Neural progenitor cell (in vitro differentiated cells): Measurements from ENCODE around the gene SBF2. TPM values are rescaled to one million over a fixed set of nuclear protein-coding genes. Genes with fewer than 3 reads are reported as not detected.
"Not testable (repeated sequence)": the region's sequence is repeated elsewhere in the genome, so short reads cannot be mapped to it uniquely, and the experiment has no call there.

Source experiments
- DNase-seq: peaks from one replicate; pipeline ENCODE4 v3.0.0-alpha.2; 2016; ENCODE audit warnings: low spot score
- H2AFZ ChIP-seq: fragments of 200-600 bp; sonication (generic); replicated peaks from 2 replicates; pipeline ENCODE4 v1.6.1; 2016; ENCODE audit warnings: antibody characterized with exemption
- H3F3A ChIP-seq: fragments of 200-600 bp; sonication (generic); 2 replicates; pipeline ENCODE4 v1.6.1; 2016; ENCODE audit warnings: antibody characterized with exemption, low read depth
- H3K27ac ChIP-seq: fragments of 200-600 bp; sonication (generic); 2 replicates; pipeline ENCODE4 v1.5.1; 2016; ENCODE audit warnings: mild to moderate bottlenecking
- H3K27me3 ChIP-seq: fragments of 200-600 bp; sonication (generic); 2 replicates; pipeline ENCODE4 v1.6.1; 2016; ENCODE audit warnings: mild to moderate bottlenecking, moderate library complexity
- H3K36me3 ChIP-seq: fragments of 200-600 bp; sonication (generic); 2 replicates; pipeline ENCODE4 v1.5.1; 2016
- H3K4me1 ChIP-seq: fragments of 200-600 bp; sonication (generic); 2 replicates; pipeline ENCODE4 v1.6.1; 2016; ENCODE audit warnings: mixed run types
- H3K4me2 ChIP-seq: fragments of 200-600 bp; sonication (generic); 2 replicates; pipeline ENCODE4 v1.6.1; 2016
- H3K4me3 ChIP-seq: fragments of 200-600 bp; sonication (generic); 2 replicates; pipeline ENCODE4 v1.5.1; 2016
- H3K79me2 ChIP-seq: fragments of 200-600 bp; sonication (generic); 2 replicates; pipeline ENCODE4 v1.6.1; 2016; ENCODE audit warnings: low read depth
- H3K9ac ChIP-seq: fragments of 200-600 bp; sonication (generic); 2 replicates; pipeline ENCODE4 v1.6.1; 2016
- H3K9me3 ChIP-seq: fragments of 200-600 bp; sonication (generic); 2 replicates; pipeline ENCODE4 v1.5.1; 2016; ENCODE audit warnings: low read depth
- H4K20me1 ChIP-seq: fragments of 200-600 bp; sonication (generic); 2 replicates; pipeline ENCODE4 v1.6.1; 2016; ENCODE audit warnings: low read depth
- H3K27ac Mint-ChIP-seq: 3 replicates; pipeline ENCODE4 v1.8.0; 2021; ENCODE audit warnings: mixed read lengths
- H3K27me3 Mint-ChIP-seq: 2 replicates; pipeline ENCODE4 v1.8.0; 2022; ENCODE audit warnings: low read depth, mild to moderate bottlenecking, inconsistent platforms, moderate library complexity, mixed read lengths; ENCODE audit not compliant: insufficient read depth
- H3K36me3 Mint-ChIP-seq: 3 replicates; pipeline ENCODE4 v1.8.0; 2021; ENCODE audit warnings: mixed read lengths
- H3K4me1 Mint-ChIP-seq: 3 replicates; pipeline ENCODE4 v1.8.0; 2021; ENCODE audit warnings: mixed read lengths
- H3K4me3 Mint-ChIP-seq: 3 replicates; pipeline ENCODE4 v1.8.0; 2021; ENCODE audit warnings: mild to moderate bottlenecking, moderate library complexity, mixed read lengths
- H3K9me3 Mint-ChIP-seq: 3 replicates; pipeline ENCODE4 v1.8.0; 2020; ENCODE audit warnings: mixed read lengths
- CTCF ChIP-seq: fragments of 200-600 bp; sonication (generic); IDR thresholded peaks from 2 replicates; pipeline ENCODE4 v1.5.1; 2017; ENCODE audit warnings: antibody characterized with exemption, mild to moderate bottlenecking
- EZH2 ChIP-seq: fragments of 200-600 bp; sonication (generic); IDR thresholded peaks from 2 replicates; pipeline ENCODE4 v1.6.1; 2017; ENCODE audit warnings: antibody characterized with exemption, mild to moderate bottlenecking, moderate library complexity
- EZH2phosphoT487 ChIP-seq: fragments of 200-600 bp; sonication (generic); IDR thresholded peaks from 2 replicates; pipeline ENCODE4 v1.6.1; 2017; ENCODE audit warnings: antibody characterized with exemption
- total RNA-seq: library from RNA; depleted of rRNA; stranded (reverse); fragments of >200 nt; gene quantifications from 2 replicates; pipeline ENCODE4 v1.2.3, GENCODE V29; 2015; ENCODE audit warnings: low replicate concordance

Gene SBF2
- total RNA-seq, 1 donor from 2014 or later = 48.2 TPM

DNA sequence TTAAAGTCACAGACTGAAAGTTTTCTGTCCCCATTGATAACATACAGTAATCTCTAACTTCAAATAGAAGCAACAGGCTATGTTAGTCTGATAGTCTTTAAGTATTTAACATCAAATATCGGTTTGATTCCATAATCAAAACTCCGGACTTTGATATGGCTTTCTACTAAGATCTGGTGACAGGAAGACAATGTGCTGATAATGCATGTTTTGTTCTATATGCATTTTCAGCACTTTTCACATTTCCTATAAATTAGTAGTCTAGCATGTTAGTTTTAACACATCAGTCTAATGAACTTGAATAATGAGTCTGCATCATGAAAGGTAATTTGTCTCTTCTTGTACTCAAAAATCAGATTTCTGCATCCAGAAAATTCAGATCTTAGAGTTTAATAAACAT lies 252.7 kb downstream of the SBF2 start:
- Histone ChIP-seq H3K79me2 (peaks cover 26% of the 10 kb centered on the region), H3K27ac (no peak overlapping the region), H3K9me3 (no peaks in the 10 kb centered on the region), H3K4me3 (no peak overlapping the region), H3F3A (peaks cover 12% of the 10 kb centered on the region), H3K27me3 (no peaks in the 10 kb centered on the region), H3K36me3 (no peaks in the 10 kb centered on the region), H4K20me1 (no peaks in the 10 kb centered on the region), H3K4me1 (peaks cover 17% of the 10 kb centered on the region), H3K4me2 (peak overlapping the region; percentile 65), H2AFZ (no peak overlapping the region), H3K9ac (no peak overlapping the region)
- peaks cover 7% of the 10 kb centered on the region for H3K36me3 Mint-ChIP-seq
- peaks cover 15% of the 10 kb centered on the region for H3K9me3 Mint-ChIP-seq
- no peak overlapping the region for H3K4me3 Mint-ChIP-seq
- no peaks in the 10 kb centered on the region for H3K27me3 Mint-ChIP-seq
- DNase-seq = no peak
- H3K27ac Mint-ChIP-seq = no peak overlapping the region
- no peaks in the 10 kb centered on the region for H3K4me1 Mint-ChIP-seq
- TF ChIP-seq EZH2 (no peak), EZH2phosphoT487 (no peak), CTCF (no peak)

GRCh38 chr11:10038521-10039302 lies 255.3 kb downstream of the SBF2 start:
- H3K4me3 ChIP-seq = no peak overlapping the region
- no peak overlapping the region for H3K27ac ChIP-seq
- DNase-seq = no peak
- no peaks in the 10 kb centered on the region for H3K27me3 ChIP-seq
- H3K36me3 Mint-ChIP-seq = peaks cover 3% of the 10 kb centered on the region
- peaks cover 3% of the 10 kb centered on the region for H3K9me3 Mint-ChIP-seq
- peaks cover 26% of the 10 kb centered on the region for H3K79me2 ChIP-seq
- H3K27ac Mint-ChIP-seq = no peak overlapping the region
- peaks cover 5% of the 10 kb centered on the region for H3K4me1 ChIP-seq
- no peaks in the 10 kb centered on the region for H3K36me3 ChIP-seq
- H3K4me2 ChIP-seq = no peak overlapping the region
- no peak for TF ChIP-seq EZH2phosphoT487
- TF ChIP-seq EZH2 = no peak
- TF ChIP-seq CTCF = no peak
- no peak overlapping the region for H3K4me3 Mint-ChIP-seq
- no peaks in the 10 kb centered on the region for H3K4me1 Mint-ChIP-seq
- H2AFZ ChIP-seq = no peak overlapping the region
- H3K27me3 Mint-ChIP-seq = no peaks in the 10 kb centered on the region
- H3K9ac ChIP-seq = no peak overlapping the region
- H3F3A ChIP-seq = no peaks in the 10 kb centered on the region
- H4K20me1 ChIP-seq = no peaks in the 10 kb centered on the region
- H3K9me3 ChIP-seq = no peaks in the 10 kb centered on the region

DNA sequence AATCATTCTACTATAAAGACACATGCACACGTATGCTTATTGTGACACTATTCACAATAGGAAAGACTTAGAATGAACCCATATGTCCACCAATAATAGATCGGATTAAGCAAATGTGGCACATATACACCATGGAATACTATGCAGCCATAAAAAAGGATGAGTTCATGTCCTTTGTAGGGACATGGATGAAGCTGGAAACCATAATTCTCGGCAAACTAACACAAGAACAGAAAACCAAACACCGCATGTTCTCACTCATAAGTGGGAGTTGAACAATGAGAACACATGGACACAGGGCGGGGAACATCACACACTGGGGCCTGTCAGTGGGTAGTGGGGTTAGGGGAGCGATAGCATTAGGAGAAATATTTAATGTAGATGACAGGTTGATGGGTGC lies 258.1 kb downstream of the SBF2 start:
- H2AFZ ChIP-seq, H3K4me3 Mint-ChIP-seq, H3K27me3 Mint-ChIP-seq, H3K4me3 ChIP-seq, H3K4me1 ChIP-seq, H3F3A ChIP-seq, H3K27me3 ChIP-seq, DNase-seq, H3K27ac Mint-ChIP-seq, H3K27ac ChIP-seq, H3K9me3 Mint-ChIP-seq, H3K36me3 Mint-ChIP-seq, H3K4me2 ChIP-seq, H3K79me2 ChIP-seq, H3K9me3 ChIP-seq, H4K20me1 ChIP-seq, H3K4me1 Mint-ChIP-seq, H3K9ac ChIP-seq, H3K36me3 ChIP-seq: not testable (repeated sequence)

DNA sequence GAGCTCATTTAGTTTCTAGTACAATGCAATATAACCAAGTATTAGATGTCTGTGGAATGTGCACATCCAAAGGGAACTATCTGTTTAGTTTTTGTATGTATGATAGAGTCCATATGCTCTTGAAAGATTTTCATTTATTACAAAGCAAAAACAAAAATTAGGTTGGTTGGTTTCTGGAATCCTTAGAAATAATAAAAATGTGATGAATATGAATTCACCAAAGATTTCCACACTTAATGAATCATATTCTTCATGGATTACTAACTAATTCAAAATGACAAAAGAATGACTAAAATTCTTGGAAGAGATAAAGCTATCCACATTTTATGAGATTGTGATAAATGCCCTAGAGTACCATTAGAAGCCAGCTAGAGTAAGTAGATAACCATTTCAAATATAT lies 261.1 kb downstream of the SBF2 start:
- Mint-ChIP-seq H3K27ac (no peak overlapping the region), H3K27me3 (no peaks in the 10 kb centered on the region), H3K4me3 (no peak overlapping the region), H3K9me3 (no peaks in the 10 kb centered on the region), H3K36me3 (no peaks in the 10 kb centered on the region), H3K4me1 (no peaks in the 10 kb centered on the region)
- no peaks in the 10 kb centered on the region for H3F3A ChIP-seq
- no peak overlapping the region for H3K9ac ChIP-seq
- no peaks in the 10 kb centered on the region for H3K27me3 ChIP-seq
- H4K20me1 ChIP-seq = no peaks in the 10 kb centered on the region
- H3K4me2 ChIP-seq = no peak overlapping the region
- TF ChIP-seq EZH2phosphoT487 (no peak), CTCF (no peak), EZH2 (no peak)
- DNase-seq = no peak
- H3K27ac ChIP-seq = no peak overlapping the region
- H3K4me1 ChIP-seq = no peaks in the 10 kb centered on the region
- H3K9me3 ChIP-seq = no peaks in the 10 kb centered on the region
- H3K79me2 ChIP-seq = peaks cover 3% of the 10 kb centered on the region
- H3K4me3 ChIP-seq = no peak overlapping the region
- H3K36me3 ChIP-seq = no peaks in the 10 kb centered on the region
- H2AFZ ChIP-seq = no peak overlapping the region
